SK-N-MC (cell line): ENCODE data around the gene OR4A47.
"Not testable (repeated sequence)": the region's sequence is repeated elsewhere in the genome, so short reads cannot be mapped to it uniquely, and the experiment has no call there.

Experiments
- DNase-seq: peaks from one replicate; pipeline ENCODE4 v3.0.0-alpha.2; 2011; ENCODE audit warnings: low read depth, low spot score
- H3K27ac ChIP-seq: fragments of 200-600 bp; sonication (generic); 2 replicates; pipeline ENCODE4 v1.5.1; 2016; ENCODE audit warnings: mixed run types
- H3K36me3 ChIP-seq: fragments of 200-600 bp; sonication (generic); 2 replicates; pipeline ENCODE4 v1.6.1; 2017; ENCODE audit warnings: antibody characterized with exemption, low read length, mixed read lengths; ENCODE audit not compliant: insufficient read depth
- H3K4me3 ChIP-seq: fragments of 200-600 bp; sonication (generic); 2 replicates; pipeline ENCODE4 v1.5.1; 2016
- H3K9ac ChIP-seq: fragments of 200-600 bp; sonication (generic); 2 replicates; pipeline ENCODE4 v1.8.0; 2017; ENCODE audit warnings: mixed run types, mixed read lengths; ENCODE audit not compliant: insufficient read length
- H3K9me3 ChIP-seq: fragments of 200-600 bp; sonication (generic); 2 replicates; pipeline ENCODE4 v1.6.1; 2017; ENCODE audit warnings: low read depth, mild to moderate bottlenecking, antibody characterized with exemption, low read length, moderate library complexity, mixed read lengths
- EZH2 ChIP-seq: fragments of 200-600 bp; sonication (generic); IDR thresholded peaks from one replicate; pipeline ENCODE4 v1.6.1; 2017; ENCODE audit warnings: antibody characterized with exemption
- POLR2AphosphoS5 ChIP-seq: IDR thresholded peaks from 2 replicates; pipeline ENCODE4 v1.6.1; 2012; ENCODE audit warnings: mild to moderate bottlenecking, low read depth, low read length, borderline replicate concordance

Gene OR4A47

GRCh38 chr11:48488493-48488892 lies at the start of gene OR4A47:
TSS of gene OR4A47 (plus strand) at chr11:48488793. CDS start at chr11:48488793, 0 bp downstream.
- not testable (repeated sequence) for H3K27ac ChIP-seq, H3K9me3 ChIP-seq, H3K4me3 ChIP-seq, H3K36me3 ChIP-seq, DNase-seq, H3K9ac ChIP-seq

GRCh38 chr11:48455909-48456308 lies 32.7 kb upstream of the OR4A47 start:
- not testable (repeated sequence) for H3K36me3 ChIP-seq, H3K9me3 ChIP-seq, DNase-seq, H3K9ac ChIP-seq, H3K27ac ChIP-seq, H3K4me3 ChIP-seq

GRCh38 chr11:48473966-48474365 lies 14.6 kb upstream of the OR4A47 start:
- H3K36me3 ChIP-seq, H3K9ac ChIP-seq, H3K9me3 ChIP-seq, DNase-seq, H3K27ac ChIP-seq, H3K4me3 ChIP-seq: not testable (repeated sequence)

- not testable (repeated sequence) for H3K4me3 ChIP-seq, H3K9me3 ChIP-seq, H3K27ac ChIP-seq, H3K36me3 ChIP-seq, DNase-seq, H3K9ac ChIP-seq
Measured at GRCh38 chr11:48474703-48475102, 13.9 kb upstream of the OR4A47 start.

- not testable (repeated sequence) for H3K27ac ChIP-seq, H3K9ac ChIP-seq, H3K36me3 ChIP-seq, H3K4me3 ChIP-seq, DNase-seq, H3K9me3 ChIP-seq
Measured at GRCh38 chr11:48506169-48506568, 17.6 kb downstream of the OR4A47 start.

GRCh38 chr11:48538991-48539390 lies 50.4 kb downstream of the OR4A47 start:
- no peak overlapping the region for H3K27ac ChIP-seq
- no peak overlapping the region for H3K9ac ChIP-seq
- H3K9me3 ChIP-seq = no peaks in the 10 kb centered on the region
- no peak overlapping the region for H3K4me3 ChIP-seq
- TF ChIP-seq POLR2AphosphoS5 (no peak), EZH2 (no peak)
- no peak for DNase-seq
- H3K36me3 ChIP-seq = no peaks in the 10 kb centered on the region
